Activated CD8-positive, alpha-beta T cell treated with anti-CD3 and anti-CD28 coated beads, Interleukin-2, amount 10 ng/mL, durations not matched to agents 7 days and 5 days (primary cell): ENCODE measurements around the gene SINHCAF. TPM values are rescaled to one million over a fixed set of nuclear protein-coding genes. Genes with fewer than 3 reads are reported as not detected.
A peak's percentile ranks its signal among the peaks of the same experiment; 100 is the strongest.
"Not testable (repeated sequence)": the region's sequence is repeated elsewhere in the genome, so short reads cannot be mapped to it uniquely, and the experiment has no call there.

Experiments
- ATAC-seq: fragments of 150-1000 bp; cut with Tn5 transposase; one replicate; pipeline ENCODE4 v1.10.0; 2021; ENCODE audit warnings: moderate library complexity
- CTCF ChIA-PET: fragments of 350-600 bp; sonication (Branson Sonifier 250); formaldehyde crosslinking; loops from one replicate; lab custom pipeline; 2021; ENCODE audit warnings: antibody characterized with exemption; lab: Charles Lee
- POLR2A ChIA-PET: fragments of 350-600 bp; sonication (Branson Sonifier 250); formaldehyde crosslinking; loops from one replicate; lab custom pipeline; 2021; ENCODE audit warnings: antibody characterized with exemption; lab: Charles Lee
- DNase-seq: peaks from one replicate; pipeline ENCODE4 v3.0.0-alpha.2; 2020
- H3K27ac Mint-ChIP-seq: one replicate; pipeline ENCODE4 v1.8.0; 2021; ENCODE audit warnings: mild to moderate bottlenecking, mixed read lengths
- H3K27me3 Mint-ChIP-seq: one replicate; pipeline ENCODE4 v1.8.0; 2021; ENCODE audit warnings: low read depth, mixed read lengths
- H3K36me3 Mint-ChIP-seq: one replicate; pipeline ENCODE4 v1.8.0; 2021; ENCODE audit warnings: low read depth, mixed read lengths
- H3K4me1 Mint-ChIP-seq: one replicate; pipeline ENCODE4 v1.8.0; 2021; ENCODE audit warnings: low read depth, mixed read lengths
- H3K4me3 Mint-ChIP-seq: one replicate; pipeline ENCODE4 v1.8.0; 2021; ENCODE audit warnings: mild to moderate bottlenecking, mixed read lengths
- H3K9me3 Mint-ChIP-seq: one replicate; pipeline ENCODE4 v1.8.0; 2022; ENCODE audit warnings: mixed read lengths; ENCODE audit not compliant: insufficient read depth
- total RNA-seq, 2 experiments: library from RNA; stranded (reverse); gene quantifications; one replicate each; pipeline ENCODE4 v1.2.3, GENCODE V29; 2021

Gene SINHCAF
- 10 to 100 TPM; 81.9 to 98.0 TPM for total RNA-seq

GRCh38 chr12:31325877-31326631, at the start of gene SINHCAF:
SINHCAF (minus strand) TSS chr12:31326150; CDS start chr12:31298204, 27,946 bp downstream.
- DNase-seq (peak; percentile 99), ATAC-seq (peak; percentile 60)
- ChIA-PET CTCF (interaction anchor here (1.0 to 2.4 kb wide), 4 partner anchors 12 to 327 kb away, joined by 4 to 12 read pairs (median 4); no protein-coding TSS in a partner anchor), POLR2A (interaction anchor here (0.6 to 1.7 kb wide), 7 partner anchors 10 to 634 kb away, joined by 3 to 20 read pairs (median 5); no protein-coding TSS in a partner anchor)
- no peaks in the 10 kb centered on the region for H3K9me3 Mint-ChIP-seq
- peak within 1 kb of the TSS; percentile 98 for H3K4me3 Mint-ChIP-seq
- H3K27me3 Mint-ChIP-seq = no peaks in the 10 kb centered on the region
- peaks cover 8% of the 10 kb centered on the region for H3K36me3 Mint-ChIP-seq
- peaks cover 29% of the 10 kb centered on the region for H3K4me1 Mint-ChIP-seq
- H3K27ac Mint-ChIP-seq = peak within 1 kb of the TSS; percentile 99

- H3K27me3 Mint-ChIP-seq, H3K4me3 Mint-ChIP-seq, H3K27ac Mint-ChIP-seq, DNase-seq, H3K9me3 Mint-ChIP-seq, ATAC-seq, POLR2A ChIA-PET, H3K36me3 Mint-ChIP-seq, H3K4me1 Mint-ChIP-seq, CTCF ChIA-PET: not testable (repeated sequence)
These were observed 49.5 kb upstream of the SINHCAF start for GRCh38 chr12:31375422-31375821.

GRCh38 chr12:31371256-31371620, 45.3 kb upstream of the SINHCAF start:
- CTCF ChIA-PET = no interaction called here
- Mint-ChIP-seq H3K27me3 (peaks cover 5% of the 10 kb centered on the region), H3K27ac (no peak overlapping the region), H3K4me1 (no peaks in the 10 kb centered on the region), H3K9me3 (no peaks in the 10 kb centered on the region), H3K36me3 (no peaks in the 10 kb centered on the region), H3K4me3 (no peak overlapping the region)
- ATAC-seq (no peak), DNase-seq (no peak)
- POLR2A ChIA-PET = no interaction called here

GRCh38 chr12:31370531-31371255, 44.7 kb upstream of the SINHCAF start:
- ChIA-PET POLR2A (no interaction called here), CTCF (no interaction called here)
- peaks cover 5% of the 10 kb centered on the region for H3K27me3 Mint-ChIP-seq
- DNase-seq = no peak
- no peaks in the 10 kb centered on the region for H3K9me3 Mint-ChIP-seq
- H3K36me3 Mint-ChIP-seq = no peaks in the 10 kb centered on the region
- no peak for ATAC-seq
- H3K4me1 Mint-ChIP-seq = no peaks in the 10 kb centered on the region
- no peak overlapping the region for H3K4me3 Mint-ChIP-seq
- H3K27ac Mint-ChIP-seq = no peak overlapping the region

GRCh38 chr12:31369712-31370521, 44.0 kb upstream of the SINHCAF start:
- Mint-ChIP-seq H3K27ac (no peak overlapping the region), H3K36me3 (no peaks in the 10 kb centered on the region), H3K27me3 (peaks cover 5% of the 10 kb centered on the region), H3K9me3 (no peaks in the 10 kb centered on the region), H3K4me3 (no peak overlapping the region), H3K4me1 (no peaks in the 10 kb centered on the region)
- POLR2A ChIA-PET = no interaction called here
- ATAC-seq (no peak), DNase-seq (no peak)
- CTCF ChIA-PET = no interaction called here

GRCh38 chr12:31368666-31369361, 42.9 kb upstream of the SINHCAF start:
- H3K27me3 Mint-ChIP-seq = peaks cover 5% of the 10 kb centered on the region
- H3K4me3 Mint-ChIP-seq = no peak overlapping the region
- peaks cover 1% of the 10 kb centered on the region for H3K4me1 Mint-ChIP-seq
- no peaks in the 10 kb centered on the region for H3K9me3 Mint-ChIP-seq
- no peak for DNase-seq
- ATAC-seq = no peak
- H3K27ac Mint-ChIP-seq = no peak overlapping the region
- POLR2A ChIA-PET = no interaction called here
- H3K36me3 Mint-ChIP-seq = no peaks in the 10 kb centered on the region
- CTCF ChIA-PET = interaction anchor here (1.3 kb wide), 1 partner anchor 97 kb away, joined by 4 read pairs; no protein-coding TSS in a partner anchor

GRCh38 chr12:31366104-31366621, 40.2 kb upstream of the SINHCAF start:
- no peak for DNase-seq
- peaks cover 5% of the 10 kb centered on the region for H3K27me3 Mint-ChIP-seq
- CTCF ChIA-PET = no interaction called here
- H3K4me1 Mint-ChIP-seq = peaks cover 22% of the 10 kb centered on the region
- no peak for ATAC-seq
- H3K4me3 Mint-ChIP-seq = no peak overlapping the region
- H3K27ac Mint-ChIP-seq = no peak overlapping the region
- POLR2A ChIA-PET = no interaction called here
- H3K9me3 Mint-ChIP-seq = no peaks in the 10 kb centered on the region
- H3K36me3 Mint-ChIP-seq = no peaks in the 10 kb centered on the region

GRCh38 chr12:31363831-31364230, 37.9 kb upstream of the SINHCAF start:
- H3K27me3 Mint-ChIP-seq = peaks cover 3% of the 10 kb centered on the region
- ChIA-PET CTCF (interaction anchor here (1.2 to 3.0 kb wide), 6 partner anchors 11 to 516 kb away, joined by 3 to 22 read pairs (median 6); partner anchors contain the start of gene SINHCAF), POLR2A (no interaction called here)
- peak overlapping the region; percentile 87 for H3K27ac Mint-ChIP-seq
- ATAC-seq (no peak), DNase-seq (no peak)
- no peak overlapping the region for H3K4me3 Mint-ChIP-seq
- peaks cover 22% of the 10 kb centered on the region for H3K4me1 Mint-ChIP-seq
- no peaks in the 10 kb centered on the region for H3K36me3 Mint-ChIP-seq
- H3K9me3 Mint-ChIP-seq = no peaks in the 10 kb centered on the region

- Mint-ChIP-seq H3K4me3 (peak overlapping the region; percentile 49), H3K27me3 (no peaks in the 10 kb centered on the region), H3K4me1 (peaks cover 22% of the 10 kb centered on the region), H3K9me3 (no peaks in the 10 kb centered on the region), H3K36me3 (no peaks in the 10 kb centered on the region), H3K27ac (peak overlapping the region; percentile 87)
- ATAC-seq = peak; percentile 4
- no peak for DNase-seq
- ChIA-PET CTCF (interaction anchor here (1.1 to 3.0 kb wide), 8 partner anchors 11 to 516 kb away, joined by 3 to 22 read pairs (median 4); partner anchors contain the start of gene SINHCAF), POLR2A (interaction anchor here (1.1 to 1.9 kb wide), 2 partner anchors 37 to 91 kb away, joined by 4 to 5 read pairs; no protein-coding TSS in a partner anchor)
These were observed 37.5 kb upstream of the SINHCAF start for GRCh38 chr12:31363416-31363809.

GRCh38 chr12:31362759-31363415, 36.9 kb upstream of the SINHCAF start:
- DNase-seq (peak; percentile 70), ATAC-seq (peak; percentile 86)
- peak overlapping the region; percentile 87 for H3K27ac Mint-ChIP-seq
- no peaks in the 10 kb centered on the region for H3K27me3 Mint-ChIP-seq
- no peaks in the 10 kb centered on the region for H3K9me3 Mint-ChIP-seq
- POLR2A ChIA-PET = interaction anchor here (0.6 to 1.9 kb wide), 4 partner anchors 11 to 91 kb away, joined by 3 to 6 read pairs (median 4); no protein-coding TSS in a partner anchor
- peak overlapping the region; percentile 49 for H3K4me3 Mint-ChIP-seq
- CTCF ChIA-PET = interaction anchor here (0.7 to 3.0 kb wide), 11 partner anchors 10 to 511 kb away, joined by 3 to 22 read pairs (median 4); partner anchors contain the start of gene SINHCAF
- H3K4me1 Mint-ChIP-seq = peaks cover 22% of the 10 kb centered on the region
- H3K36me3 Mint-ChIP-seq = no peaks in the 10 kb centered on the region
